Thyroid gland (tissue), 4 donors: ENCODE measurements around the gene POLD2. TPM values are rescaled to one million over a fixed set of nuclear protein-coding genes. Genes with fewer than 3 reads are reported as not detected.

ENCODE experiments used
- DNase-seq, 2 donors: peaks; one replicate each; pipeline ENCODE4 v3.0.0-alpha.2; 2019
- H3K27ac ChIP-seq, 3 donors: fragments of 200-600 bp; sonication (generic); 1 replicate in 2 of 3; 2 replicates in 1 of 3; pipeline ENCODE4 v1.5.1; 2016 to 2019; ENCODE audit warnings: mild to moderate bottlenecking in 1 of 3, moderate library complexity in 1 of 3
- H3K27me3 ChIP-seq: fragments of 200-600 bp; sonication (generic); one replicate; pipeline ENCODE4 v1.5.1; 2019
- H3K36me3 ChIP-seq, 2 donors: fragments of 200-600 bp; sonication (generic); one replicate each; pipeline ENCODE4 v1.5.1; 2016 to 2019
- H3K4me1 ChIP-seq, 2 donors: fragments of 200-600 bp; sonication (generic); one replicate each; pipeline ENCODE4 v1.5.1; 2017 to 2019
- H3K4me3 ChIP-seq, 3 donors: fragments of 200-600 bp; sonication (generic); replicated peaks in 1 of 3; 1 replicate in 2 of 3; 2 replicates in 1 of 3; pipeline ENCODE4 v1.5.1; 2016; ENCODE audit warnings: mild to moderate bottlenecking in 1 of 3
- H3K9me3 ChIP-seq: fragments of 200-600 bp; sonication (generic); one replicate; pipeline ENCODE4 v1.5.1; 2017
- CTCF ChIP-seq, 6 experiments: fragments of 200-600 bp in 3 of 6; fragments of 450-650 bp in 3 of 6; sonication (generic) in 3 of 6; IDR thresholded peaks; one replicate each; pipeline ENCODE4 v1.5.1; 2016 to 2019; ENCODE audit warnings: antibody characterized with exemption in 6 of 6, mild to moderate bottlenecking in 2 of 6, inconsistent platforms in 1 of 6, moderate library complexity in 1 of 6
- POLR2A ChIP-seq, 2 donors: fragments of 450-650 bp; IDR thresholded peaks; one replicate each; pipeline ENCODE4 v1.6.1; 2017; ENCODE audit warnings: antibody characterized with exemption in 2 of 2, mild to moderate bottlenecking in 2 of 2, moderate library complexity in 1 of 2
- WGBS, 2 donors: methylation state at CpG; one replicate each; pipeline ENCODE4 v1.1.5; 2017; 5-methylcytosine and 5-hydroxymethylcytosine counted together
- intact Hi-C: fragments of 100-400 bp; cut with DNase I; formaldehyde crosslinking; loops from one replicate; pipeline ENCODE4 v1.15.1; 2023
- total RNA-seq, 4 donors: library from RNA; depleted of rRNA; stranded (reverse); fragments of >200 nt; gene quantifications; one replicate each; pipeline ENCODE4 v1.2.3, GENCODE V29; 2016

POLD2 gene
- total RNA-seq, 4 donors from 2014 or later = 48.8 to 65.8 (median 55.1) TPM

DNA sequence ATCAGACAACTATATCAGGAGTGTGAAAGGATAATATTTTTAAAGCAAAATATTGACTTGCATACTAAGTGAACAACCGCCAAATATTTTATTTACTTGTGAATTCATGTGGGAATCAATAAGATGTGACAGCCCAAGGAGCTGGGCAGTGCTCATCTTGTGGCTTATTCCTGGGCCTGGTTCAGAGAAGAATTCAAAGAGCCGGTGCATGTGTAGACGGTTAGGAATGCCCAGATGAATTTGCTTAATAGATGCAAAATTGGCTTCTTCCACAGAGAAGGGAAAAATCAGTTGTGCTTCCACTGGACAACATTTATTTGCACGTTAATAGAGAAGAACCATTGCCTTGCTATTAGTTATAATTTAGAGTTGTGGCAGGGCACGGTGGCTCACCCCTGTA is 13.4 kb upstream of the POLD2 start:
- H3K4me1 ChIP-seq = peaks cover 8 to 9% of the 10 kb centered on the region in 2 donors
- H3K9me3 ChIP-seq = no peaks in the 10 kb centered on the region
- TF ChIP-seq CTCF (IDR thresholded peaks at IDR 0.05) = no peak
- TF ChIP-seq POLR2A (IDR thresholded peaks at IDR 0.05) = no peak
- 90 to 94% methylated on average over 5 of the region's 5 CpGs for WGBS, 2 donors
- no peak for DNase-seq
- intact Hi-C loops = no loop called here
- H3K4me3 ChIP-seq = no peak overlapping the region
- H3K27ac ChIP-seq = no peak overlapping the region
- H3K36me3 ChIP-seq = no peaks in the 10 kb centered on the region
- H3K27me3 ChIP-seq = no peaks in the 10 kb centered on the region

- peak; percentile 77 to 80 for DNase-seq
- Histone ChIP-seq H3K4me1 (peaks cover 8 to 9% of the 10 kb centered on the region in 2 donors), H3K27me3 (no peaks in the 10 kb centered on the region), H3K27ac (peak overlapping the region in 2 of 3 donors; percentile 49 to 52), H3K4me3 (no peak overlapping the region), H3K36me3 (no peaks in the 10 kb centered on the region), H3K9me3 (no peaks in the 10 kb centered on the region)
- intact Hi-C loops = no loop called here
- no peak for TF ChIP-seq CTCF (IDR thresholded peaks at IDR 0.05)
- no peak for TF ChIP-seq POLR2A (IDR thresholded peaks at IDR 0.05)
- 62 to 68% methylated on average over 4 of the region's 4 CpGs for WGBS, 2 donors
Observed at GRCh38 chr7:44134943-44135628, 11.7 kb upstream of the POLD2 start.

DNA sequence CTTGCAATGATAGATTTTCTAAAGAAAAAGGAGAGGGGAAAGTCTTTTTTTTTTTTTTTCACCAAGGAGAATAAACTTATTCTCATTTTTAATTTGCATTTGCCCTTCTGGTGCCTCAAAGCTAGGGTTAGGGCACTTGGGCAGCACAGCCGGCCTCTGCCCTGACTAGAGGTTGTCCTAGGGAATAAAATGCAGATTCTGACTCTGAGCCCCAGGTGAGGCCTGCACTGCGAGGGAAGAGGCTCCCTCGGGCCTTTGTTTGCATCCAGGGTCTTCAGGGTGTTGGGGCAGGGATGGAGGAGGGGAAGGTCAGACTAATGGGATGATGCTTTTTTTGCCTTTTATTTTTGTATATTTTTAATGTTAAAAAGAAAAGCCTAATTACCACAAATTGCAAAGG is 9.9 kb upstream of the POLD2 start:
- Histone ChIP-seq H3K27ac (no peak overlapping the region), H3K27me3 (no peaks in the 10 kb centered on the region), H3K9me3 (no peaks in the 10 kb centered on the region), H3K4me3 (no peak overlapping the region), H3K4me1 (peaks cover 8 to 9% of the 10 kb centered on the region in 2 donors), H3K36me3 (no peaks in the 10 kb centered on the region)
- TF ChIP-seq POLR2A (IDR thresholded peaks at IDR 0.05) (no peak), CTCF (IDR thresholded peaks at IDR 0.05) (no peak)
- intact Hi-C loops = no loop called here
- no peak for DNase-seq
- WGBS, 2 donors = 72 to 82% methylated on average over 3 of the region's 3 CpGs

DNA sequence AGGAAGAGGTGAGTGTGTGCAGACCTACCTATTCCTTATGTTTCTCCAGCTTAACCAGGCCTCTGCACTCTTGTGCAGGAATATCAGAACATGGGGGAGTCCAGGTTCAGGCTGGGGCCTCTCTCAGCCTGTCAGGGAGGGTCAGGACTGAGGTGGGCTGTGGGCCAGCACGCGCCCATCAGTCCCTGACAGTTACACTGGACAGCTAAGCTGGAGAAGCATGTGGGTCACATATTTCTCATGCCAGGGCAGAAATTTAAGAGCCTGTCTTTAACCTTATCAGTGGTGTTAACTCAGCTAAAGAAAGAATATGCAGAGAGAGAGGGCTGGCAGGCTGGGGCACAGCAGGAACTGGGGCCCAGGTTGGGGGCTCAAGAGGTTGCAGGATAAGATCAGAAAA is 8.7 kb upstream of the POLD2 start:
- 76 to 91% methylated on average over 2 of the region's 2 CpGs for WGBS, 2 donors
- TF ChIP-seq CTCF (IDR thresholded peaks at IDR 0.05) (no peak), POLR2A (IDR thresholded peaks at IDR 0.05) (no peak)
- H3K27ac ChIP-seq = no peak overlapping the region
- no peaks in the 10 kb centered on the region for H3K27me3 ChIP-seq
- H3K4me3 ChIP-seq = no peak overlapping the region
- no peak for DNase-seq
- intact Hi-C loops = no loop called here
- H3K4me1 ChIP-seq = peaks cover 8 to 9% of the 10 kb centered on the region in 2 donors
- H3K9me3 ChIP-seq = no peaks in the 10 kb centered on the region
- H3K36me3 ChIP-seq = no peaks in the 10 kb centered on the region

- no peak for DNase-seq
- H3K36me3 ChIP-seq = no peaks in the 10 kb centered on the region
- intact Hi-C loops = no loop called here
- 82 to 88% methylated on average over 11 of the region's 12 CpGs for WGBS, 2 donors
- H3K4me1 ChIP-seq = peaks cover 8 to 9% of the 10 kb centered on the region in 2 donors
- no peak for TF ChIP-seq POLR2A (IDR thresholded peaks at IDR 0.05)
- TF ChIP-seq CTCF (IDR thresholded peaks at IDR 0.05) = no peak
- no peaks in the 10 kb centered on the region for H3K9me3 ChIP-seq
- no peaks in the 10 kb centered on the region for H3K27me3 ChIP-seq
- H3K27ac ChIP-seq = no peak overlapping the region
- no peak overlapping the region for H3K4me3 ChIP-seq
Observed at GRCh38 chr7:44131173-44132029, 8.1 kb upstream of the POLD2 start.
